Endodermal cell (in vitro differentiated cells): ENCODE results near the gene C5orf34. TPM values are rescaled to one million over a fixed set of nuclear protein-coding genes. Genes with fewer than 3 reads are reported as not detected.
"Not testable (repeated sequence)": the region's sequence is repeated elsewhere in the genome, so short reads cannot be mapped to it uniquely, and the experiment has no call there.

Experiments
- DNase-seq: peaks from one replicate; pipeline ENCODE4 v3.0.0-alpha.2; 2017
- H3K27ac ChIP-seq: 2 replicates; pipeline ENCODE4 v1.5.1; 2013; ENCODE audit warnings: mild to moderate bottlenecking, low read depth, low read length, moderate library complexity
- H3K27me3 ChIP-seq: 2 replicates; pipeline ENCODE4 v1.6.1; 2013; ENCODE audit warnings: mild to moderate bottlenecking, low read length, moderate library complexity; ENCODE audit not compliant: insufficient read depth, control insufficient read depth, poor library complexity, severe bottlenecking
- H3K36me3 ChIP-seq: 2 replicates; pipeline ENCODE4 v1.7.0; 2013; ENCODE audit warnings: mild to moderate bottlenecking, low read length, moderate library complexity; ENCODE audit not compliant: control insufficient read depth, insufficient read depth
- H3K4me1 ChIP-seq: one replicate; pipeline ENCODE4 v1.7.0; 2013; ENCODE audit warnings: low read length; ENCODE audit not compliant: control insufficient read depth, insufficient read depth
- H3K4me3 ChIP-seq: 2 replicates; pipeline ENCODE4 v1.5.1; 2013; ENCODE audit warnings: mild to moderate bottlenecking, low read length, moderate library complexity
- H3K9ac ChIP-seq: 2 replicates; pipeline ENCODE4 v1.6.1; 2013; ENCODE audit warnings: mild to moderate bottlenecking, low read length, moderate library complexity; ENCODE audit not compliant: poor library complexity, severe bottlenecking; ENCODE audit errors: extremely low read depth
- H3K9me3 ChIP-seq: 2 replicates; pipeline ENCODE4 v1.6.1; 2013; ENCODE audit warnings: mild to moderate bottlenecking, low read length, moderate library complexity; ENCODE audit not compliant: control insufficient read depth
- H3K27ac Mint-ChIP-seq: 2 replicates; pipeline ENCODE4 v1.8.0; 2020; ENCODE audit warnings: mixed read lengths
- H3K27me3 Mint-ChIP-seq: 2 replicates; pipeline ENCODE4 v1.8.0; 2021; ENCODE audit warnings: mild to moderate bottlenecking, mixed read lengths; ENCODE audit not compliant: insufficient read depth
- H3K36me3 Mint-ChIP-seq: 2 replicates; pipeline ENCODE4 v1.8.0; 2020; ENCODE audit warnings: low read depth, mixed read lengths
- H3K4me1 Mint-ChIP-seq: 2 replicates; pipeline ENCODE4 v1.8.0; 2020; ENCODE audit warnings: mixed read lengths
- H3K4me3 Mint-ChIP-seq: 2 replicates; pipeline ENCODE4 v1.8.0; 2020; ENCODE audit warnings: mild to moderate bottlenecking, moderate library complexity, mixed read lengths
- H3K9me3 Mint-ChIP-seq: 2 replicates; pipeline ENCODE4 v1.8.0; 2020; ENCODE audit warnings: mild to moderate bottlenecking, mixed read lengths
- WGBS, 2 experiments: methylation state at CpG; one replicate each; pipeline versions ENCODE4 v1.1.5 to v1.1.7; 2013; ENCODE audit warnings: missing lambda C conversion rate in 2 of 2, mixed read lengths in 1 of 2; ENCODE audit not compliant: insufficient coverage in 1 of 2, insufficient read length in 1 of 2; 5-methylcytosine and 5-hydroxymethylcytosine counted together
- total RNA-seq, 2 donors: library from RNA; stranded (reverse); fragmentation: NEBNext Ultra II Directional in 1 of 2; extraction: Animal tissue kit (Norgen Biotek cat#: 25700) in 1 of 2; gene quantifications; 2 replicates in 1 of 2; 3 replicates in 1 of 2; pipeline ENCODE4 v1.2.1, GENCODE V29; 2021
- TF ChIP-seq, protein P1 (sequence below): fragments of 200-600 bp; sonication (generic); conservative IDR thresholded peaks from 2 replicates; pipeline ENCODE4 v1.5.0; 2021; ENCODE audit warnings: antibody characterized with exemption, mild to moderate bottlenecking

C5orf34 gene
- total RNA-seq, 2 donors from 2014 or later, result 7.4 to 13.0 TPM

GRCh38 chr5:43461066-43461465 is 53.9 kb downstream of the C5orf34 start:
- DNase-seq, result no peak
- Mint-ChIP-seq H3K27me3 (no peaks in the 10 kb centered on the region), H3K36me3 (peaks cover 62% of the 10 kb centered on the region), H3K27ac (no peak overlapping the region), H3K4me3 (no peak overlapping the region), H3K9me3 (peaks cover 55% of the 10 kb centered on the region), H3K4me1 (no peaks in the 10 kb centered on the region)
- TF ChIP-seq, protein P1, sequence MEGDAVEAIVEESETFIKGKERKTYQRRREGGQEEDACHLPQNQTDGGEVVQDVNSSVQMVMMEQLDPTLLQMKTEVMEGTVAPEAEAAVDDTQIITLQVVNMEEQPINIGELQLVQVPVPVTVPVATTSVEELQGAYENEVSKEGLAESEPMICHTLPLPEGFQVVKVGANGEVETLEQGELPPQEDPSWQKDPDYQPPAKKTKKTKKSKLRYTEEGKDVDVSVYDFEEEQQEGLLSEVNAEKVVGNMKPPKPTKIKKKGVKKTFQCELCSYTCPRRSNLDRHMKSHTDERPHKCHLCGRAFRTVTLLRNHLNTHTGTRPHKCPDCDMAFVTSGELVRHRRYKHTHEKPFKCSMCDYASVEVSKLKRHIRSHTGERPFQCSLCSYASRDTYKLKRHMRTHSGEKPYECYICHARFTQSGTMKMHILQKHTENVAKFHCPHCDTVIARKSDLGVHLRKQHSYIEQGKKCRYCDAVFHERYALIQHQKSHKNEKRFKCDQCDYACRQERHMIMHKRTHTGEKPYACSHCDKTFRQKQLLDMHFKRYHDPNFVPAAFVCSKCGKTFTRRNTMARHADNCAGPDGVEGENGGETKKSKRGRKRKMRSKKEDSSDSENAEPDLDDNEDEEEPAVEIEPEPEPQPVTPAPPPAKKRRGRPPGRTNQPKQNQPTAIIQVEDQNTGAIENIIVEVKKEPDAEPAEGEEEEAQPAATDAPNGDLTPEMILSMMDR, result no peak
- peaks cover 45% of the 10 kb centered on the region for H3K36me3 ChIP-seq
- H3K27me3 ChIP-seq, result no peaks in the 10 kb centered on the region
- H3K4me1 ChIP-seq, result no peaks in the 10 kb centered on the region
- no peak overlapping the region for H3K9ac ChIP-seq
- 93 to 100% methylated on average over 1 of the region's 1 CpG for WGBS, 2 experiments
- no peak overlapping the region for H3K27ac ChIP-seq
- peaks cover 71% of the 10 kb centered on the region for H3K9me3 ChIP-seq
- H3K4me3 ChIP-seq, result no peak overlapping the region

GRCh38 chr5:43456556-43456955 is 58.4 kb downstream of the C5orf34 start:
- Mint-ChIP-seq H3K27ac (no peak overlapping the region), H3K9me3 (peaks cover 40% of the 10 kb centered on the region), H3K36me3 (peaks cover 61% of the 10 kb centered on the region), H3K4me3 (no peak overlapping the region), H3K27me3 (no peaks in the 10 kb centered on the region), H3K4me1 (no peaks in the 10 kb centered on the region)
- no peak for DNase-seq
- 96 to 100% methylated on average over 3 of the region's 3 CpGs for WGBS, 2 experiments
- H3K36me3 ChIP-seq, result peaks cover 62% of the 10 kb centered on the region
- TF ChIP-seq, protein P1, result no peak
- H3K9me3 ChIP-seq, result peaks cover 54% of the 10 kb centered on the region
- H3K4me3 ChIP-seq, result peak overlapping the region; percentile 43
- no peak overlapping the region for H3K9ac ChIP-seq
- H3K4me1 ChIP-seq, result no peaks in the 10 kb centered on the region
- no peak overlapping the region for H3K27ac ChIP-seq
- no peaks in the 10 kb centered on the region for H3K27me3 ChIP-seq

DNA sequence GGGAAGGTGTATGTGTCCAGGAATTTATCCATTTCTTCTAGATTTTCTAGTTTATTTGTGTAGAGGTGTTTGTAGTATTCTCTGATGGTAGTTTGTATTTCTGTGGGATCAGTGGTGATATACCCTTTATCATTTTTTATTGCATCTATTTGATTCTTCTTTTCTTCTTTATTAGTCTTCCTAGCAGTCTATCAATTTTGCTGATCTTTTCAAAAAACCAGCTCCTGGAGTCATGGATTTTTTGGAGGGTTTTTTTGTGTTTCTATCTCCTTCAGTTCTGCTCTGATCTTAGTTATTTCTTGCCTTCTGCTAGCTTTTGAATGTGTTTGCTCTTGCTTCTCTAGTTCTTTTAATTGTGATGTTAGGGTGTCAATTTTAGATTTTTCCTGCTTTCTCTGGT is 73.4 kb downstream of the C5orf34 start:
- Histone ChIP-seq H3K36me3 (peaks cover 28% of the 10 kb centered on the region), H3K9me3 (peaks cover 41% of the 10 kb centered on the region)
- not testable (repeated sequence) for H3K4me1 Mint-ChIP-seq, H3K27ac ChIP-seq, H3K9ac ChIP-seq, H3K27me3 ChIP-seq, H3K27me3 Mint-ChIP-seq, H3K4me3 Mint-ChIP-seq, H3K4me3 ChIP-seq, H3K27ac Mint-ChIP-seq, H3K4me1 ChIP-seq, DNase-seq
- peaks cover 52% of the 10 kb centered on the region for H3K9me3 Mint-ChIP-seq
- peaks cover 34% of the 10 kb centered on the region for H3K36me3 Mint-ChIP-seq

DNA sequence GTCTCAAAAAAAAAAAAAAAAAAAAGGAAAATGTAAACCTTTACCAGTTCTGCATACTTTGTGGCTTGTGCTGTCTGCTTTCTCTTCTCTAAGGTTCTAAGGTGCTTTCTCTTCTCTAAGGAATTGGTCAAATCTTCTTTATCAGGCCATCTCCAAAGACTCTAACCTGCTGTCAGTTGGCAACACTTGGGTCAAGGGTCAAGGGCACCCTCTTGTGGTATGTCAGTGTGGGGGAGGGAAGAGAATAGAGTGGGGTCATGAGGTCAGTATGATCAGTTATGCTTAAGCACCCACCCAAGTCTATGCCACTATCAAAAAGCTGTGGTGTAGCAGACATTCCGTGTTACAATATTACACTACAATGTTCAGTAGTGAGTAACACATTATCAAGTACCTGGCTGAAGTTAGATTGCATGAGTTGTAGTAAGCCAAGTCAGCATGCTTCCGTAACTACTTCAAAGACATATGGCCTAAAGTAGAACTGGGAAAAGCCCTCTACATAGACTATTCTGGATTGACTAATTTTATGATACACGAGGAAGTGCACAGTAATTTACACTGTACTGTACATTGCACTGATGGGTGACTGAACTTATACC is 77.8 kb downstream of the C5orf34 start:
- peaks cover 17% of the 10 kb centered on the region for H3K4me1 Mint-ChIP-seq

More for the DNA sequence above, 77.8 kb downstream of the C5orf34 start:
- H3K4me1 ChIP-seq, result peaks cover 14% of the 10 kb centered on the region
- 97 to 98% methylated on average over 3 of the region's 3 CpGs for WGBS, 2 experiments
- no peak overlapping the region for H3K4me3 ChIP-seq
- H3K4me3 Mint-ChIP-seq, result no peak overlapping the region
- H3K27ac Mint-ChIP-seq, result no peak overlapping the region
- no peak for DNase-seq
- no peaks in the 10 kb centered on the region for H3K27me3 ChIP-seq
- peaks cover 7% of the 10 kb centered on the region for H3K9me3 ChIP-seq
- no peaks in the 10 kb centered on the region for H3K36me3 ChIP-seq
- H3K9me3 Mint-ChIP-seq, result peaks cover 28% of the 10 kb centered on the region
- H3K9ac ChIP-seq, result no peak overlapping the region
- peaks cover 4% of the 10 kb centered on the region for H3K36me3 Mint-ChIP-seq
- TF ChIP-seq, protein P1, result no peak
- peaks cover 6% of the 10 kb centered on the region for H3K27me3 Mint-ChIP-seq
- no peak overlapping the region for H3K27ac ChIP-seq
